Raji (cell line): Measurements from ENCODE around the gene VAPA.

ENCODE experiments used
- POLR2A ChIP-seq: IDR thresholded peaks from 2 replicates; pipeline ENCODE4 v1.6.1; 2011; ENCODE audit warnings: low read depth, low read length, control low read depth; ENCODE audit not compliant: insufficient read depth

VAPA gene

GRCh38 chr18:9968081-9968848 is 54.4 kb downstream of the VAPA start:
- TF ChIP-seq POLR2A: no peak

GRCh38 chr18:9969247-9969646 is 55.4 kb downstream of the VAPA start:
- TF ChIP-seq POLR2A: no peak

GRCh38 chr18:9971313-9971920 is 57.6 kb downstream of the VAPA start:
- no peak for TF ChIP-seq POLR2A

- no peak for TF ChIP-seq POLR2A
Observed at GRCh38 chr18:9973470-9973869, 59.7 kb downstream of the VAPA start.

- no peak for TF ChIP-seq POLR2A
Observed at GRCh38 chr18:9974279-9974915, 60.6 kb downstream of the VAPA start.

GRCh38 chr18:9975658-9976057 is 61.8 kb downstream of the VAPA start:
- TF ChIP-seq POLR2A: no peak

GRCh38 chr18:9982711-9983110 is 68.9 kb downstream of the VAPA start:
- no peak for TF ChIP-seq POLR2A

GRCh38 chr18:9984080-9984479 is 70.3 kb downstream of the VAPA start:
- TF ChIP-seq POLR2A: no peak

GRCh38 chr18:9985641-9986040 is 71.8 kb downstream of the VAPA start:
- no peak for TF ChIP-seq POLR2A

GRCh38 chr18:9986156-9986930 is 72.5 kb downstream of the VAPA start:
- no peak for TF ChIP-seq POLR2A

- no peak for TF ChIP-seq POLR2A
Observed at GRCh38 chr18:9987345-9987744, 73.5 kb downstream of the VAPA start.

GRCh38 chr18:9987931-9988330 is 74.1 kb downstream of the VAPA start:
- TF ChIP-seq POLR2A: no peak

- no peak for TF ChIP-seq POLR2A
Observed at GRCh38 chr18:9988665-9989064, 74.8 kb downstream of the VAPA start.

- no peak for TF ChIP-seq POLR2A
Observed at GRCh38 chr18:9989481-9989880, 75.7 kb downstream of the VAPA start.
